AML-193 (cell line): ENCODE measurements around the gene ZNF530.

Source experiments
- DNase-seq, 2 experiments: peaks; one replicate each; lab custom pipeline; 2025; lab: John Stamatoyannopoulos, UW

ZNF530 gene

DNA sequence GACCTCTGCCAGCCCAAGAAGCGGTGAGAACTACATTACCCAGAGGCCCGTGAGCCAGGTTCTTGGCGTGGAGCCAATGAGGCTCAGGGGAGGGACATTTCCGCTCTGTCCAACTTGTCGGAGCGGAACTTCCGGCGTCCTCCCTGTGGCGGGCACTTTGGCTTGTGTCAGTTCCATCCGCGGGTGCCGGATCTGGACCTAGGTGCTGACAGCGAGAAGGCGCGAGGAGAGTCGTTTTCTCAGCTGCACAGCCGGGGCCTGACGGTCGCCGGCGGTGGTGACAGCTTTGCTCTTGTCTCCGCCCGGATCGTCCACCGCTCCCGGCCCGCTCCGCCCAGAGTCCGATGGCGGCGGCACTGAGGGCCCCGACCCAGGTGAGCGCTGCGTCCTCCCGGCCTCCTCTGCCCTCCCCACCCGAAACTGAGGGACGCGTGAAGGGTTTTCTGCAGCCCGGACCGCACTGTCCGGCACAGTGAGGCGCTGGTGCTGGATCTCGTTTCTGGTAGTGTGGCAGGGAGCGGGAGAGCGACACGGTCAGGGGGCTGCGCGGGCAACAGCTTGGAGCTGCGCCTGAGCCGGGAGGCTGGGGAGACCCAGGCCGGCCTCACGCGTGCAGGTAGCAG, at the start of gene ZNF530:
Gene ZNF530 (plus strand): TSS at position 125 of the 623 bp plus-strand sequence. CDS start 4,461 bp downstream, outside the sequence.
- peak; percentile 81 to 82 for DNase-seq

DNA sequence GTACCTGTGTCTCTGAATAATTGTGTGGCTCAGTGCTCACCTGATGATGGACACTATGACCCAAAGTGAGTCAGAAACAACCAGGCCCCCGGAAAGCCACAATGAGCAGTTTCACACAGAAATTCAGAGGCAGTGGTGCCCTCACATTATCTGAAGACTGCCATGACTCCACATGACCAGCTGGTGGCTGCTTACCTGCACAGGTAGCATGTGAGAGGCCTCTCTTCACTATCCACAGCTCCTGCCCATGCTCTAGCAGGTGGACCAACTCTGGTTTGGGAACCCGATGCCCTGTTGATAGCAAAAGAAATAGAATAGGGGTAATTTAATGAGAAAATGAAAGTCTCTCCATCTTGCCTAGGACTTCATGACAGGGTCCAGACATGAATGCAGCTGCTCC, 47.3 kb upstream of the ZNF530 start:
- DNase-seq, result no peak

DNA sequence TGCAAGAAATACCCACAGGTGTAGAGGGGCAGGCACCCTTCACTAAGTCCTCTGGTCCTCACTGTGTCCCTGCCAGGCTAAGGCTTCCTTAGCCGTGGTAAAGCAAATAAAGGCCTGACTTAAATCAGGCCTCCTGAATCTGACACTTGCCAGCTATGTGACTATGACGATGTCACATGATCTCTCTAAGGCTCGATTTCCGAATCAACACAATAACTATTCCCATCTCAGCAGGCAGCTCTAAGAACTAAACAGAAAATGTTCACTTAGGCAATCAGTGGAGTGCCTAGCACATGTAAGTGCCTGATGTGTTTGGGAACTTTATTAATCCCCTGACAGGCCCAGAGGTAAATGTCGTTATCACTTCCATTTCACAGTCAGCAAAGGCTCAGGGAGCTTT, 42.0 kb upstream of the ZNF530 start:
- no peak for DNase-seq

DNA sequence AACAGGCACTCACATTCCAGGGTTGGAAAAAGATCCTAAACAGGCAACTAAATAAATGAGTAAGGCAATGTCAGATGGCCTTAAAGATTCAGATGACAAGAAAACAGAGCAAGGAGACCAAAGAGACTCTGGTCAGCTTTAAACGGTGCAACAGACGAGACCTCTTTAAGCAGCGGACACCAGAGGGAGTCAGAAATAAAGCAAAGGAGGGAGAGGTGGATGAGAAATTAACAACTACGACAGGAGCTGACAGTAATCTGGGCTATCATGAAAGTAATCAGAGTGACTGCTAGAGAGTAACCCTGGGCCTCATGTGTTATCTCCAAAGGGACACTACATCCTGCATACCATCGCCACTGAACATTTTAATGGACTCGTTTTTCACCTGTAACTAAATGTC, 41.2 kb upstream of the ZNF530 start:
- DNase-seq, result peak in 1 of 2 experiments; percentile 19

DNA sequence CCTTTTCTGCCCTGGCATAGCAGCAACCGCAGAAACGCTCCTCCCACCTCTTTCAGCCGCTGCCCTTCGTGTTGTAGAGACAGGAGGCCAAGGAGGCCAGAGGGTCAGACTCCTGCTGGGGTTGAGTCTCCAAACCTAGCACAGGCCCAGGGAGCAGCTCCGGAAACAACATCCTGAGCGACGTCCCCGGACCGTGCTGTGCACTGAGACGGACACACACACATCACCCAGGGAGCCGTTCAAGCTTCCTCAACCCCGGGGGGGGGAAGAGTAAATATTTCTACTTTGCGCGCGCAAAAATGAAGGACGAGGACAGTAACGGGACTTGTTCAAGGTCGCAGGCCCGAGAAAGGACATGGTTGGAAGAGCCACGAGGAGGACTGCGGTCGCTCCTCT, 40.7 kb upstream of the ZNF530 start:
- DNase-seq, result peak; percentile 33 to 36

DNA sequence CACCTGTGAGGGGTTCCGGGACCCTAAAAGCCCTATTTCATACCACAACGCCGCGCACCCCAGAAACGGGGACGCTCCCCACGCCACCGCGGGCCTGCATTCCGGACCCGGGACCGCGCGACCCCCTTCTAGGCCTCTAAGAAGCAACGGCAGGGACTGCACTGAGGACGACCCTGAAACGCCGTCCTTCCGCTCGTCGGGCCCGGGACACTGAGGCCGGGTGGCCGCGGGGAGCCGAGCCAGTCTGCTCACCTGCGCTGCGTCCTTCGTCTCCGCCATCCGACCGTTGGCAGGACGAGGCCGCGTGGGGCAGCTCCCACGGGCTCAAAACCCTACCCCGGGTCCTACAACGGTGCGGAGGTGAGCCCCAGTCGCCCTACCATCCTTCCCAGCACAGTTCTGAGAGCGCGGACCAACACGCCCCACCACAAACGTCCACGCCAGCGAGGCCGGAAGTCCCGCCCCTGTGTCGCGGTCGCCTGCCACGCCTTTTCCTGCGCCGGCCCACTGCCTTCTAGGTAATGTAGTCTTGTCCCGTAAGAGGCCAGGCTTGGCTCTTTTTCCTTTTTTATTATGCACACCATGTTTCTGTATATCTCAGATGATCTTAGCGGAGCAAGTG, 40.2 kb upstream of the ZNF530 start, which contains the start of gene ZNF550:
Gene ZNF550 (minus strand): TSS at position 460 of the 622 bp plus-strand sequence. CDS start 181 bp downstream, at position 279.
- peak; percentile 72 to 79 for DNase-seq

DNA sequence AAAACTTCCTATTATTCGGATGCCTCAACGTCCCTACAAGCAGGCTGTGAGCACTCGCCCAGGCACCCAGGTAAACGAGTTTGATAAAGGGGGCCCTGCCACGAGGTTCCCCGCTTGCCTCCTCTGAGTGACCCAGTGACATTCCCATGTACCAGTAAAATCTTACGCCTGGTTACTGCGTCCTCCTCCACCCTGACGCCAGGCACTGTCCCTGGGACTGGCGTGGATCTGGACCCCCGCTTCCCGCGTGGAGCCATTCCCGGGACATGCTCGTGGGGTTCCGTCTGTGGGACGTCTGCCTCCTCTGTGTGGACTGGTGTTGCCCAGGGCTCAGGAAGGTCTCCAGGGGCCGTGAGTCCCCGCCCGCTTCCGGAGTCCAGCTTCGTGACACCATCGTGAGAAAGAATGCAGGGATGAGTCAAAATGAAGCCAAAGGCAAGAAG, 39.6 kb upstream of the ZNF530 start:
- DNase-seq, result no peak

DNA sequence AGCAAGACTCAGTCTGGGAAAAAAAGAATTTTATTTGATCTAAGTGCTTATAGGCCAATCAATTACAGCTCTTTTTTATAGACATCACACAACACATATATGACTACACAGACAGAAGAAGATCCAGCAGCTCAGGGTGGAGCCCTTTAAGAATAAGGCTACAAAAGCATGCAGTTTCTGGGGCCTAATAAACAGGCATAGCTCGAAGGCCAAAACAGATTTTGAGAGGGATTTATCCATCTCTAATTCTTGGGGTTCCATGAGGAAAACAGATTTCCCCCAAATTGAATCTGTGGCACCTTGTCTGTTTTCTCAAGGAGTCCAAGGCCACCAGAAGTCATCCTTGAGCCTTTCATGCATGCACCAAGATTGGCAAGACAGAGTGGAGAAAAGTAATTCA, 36.1 kb upstream of the ZNF530 start:
- no peak for DNase-seq

DNA sequence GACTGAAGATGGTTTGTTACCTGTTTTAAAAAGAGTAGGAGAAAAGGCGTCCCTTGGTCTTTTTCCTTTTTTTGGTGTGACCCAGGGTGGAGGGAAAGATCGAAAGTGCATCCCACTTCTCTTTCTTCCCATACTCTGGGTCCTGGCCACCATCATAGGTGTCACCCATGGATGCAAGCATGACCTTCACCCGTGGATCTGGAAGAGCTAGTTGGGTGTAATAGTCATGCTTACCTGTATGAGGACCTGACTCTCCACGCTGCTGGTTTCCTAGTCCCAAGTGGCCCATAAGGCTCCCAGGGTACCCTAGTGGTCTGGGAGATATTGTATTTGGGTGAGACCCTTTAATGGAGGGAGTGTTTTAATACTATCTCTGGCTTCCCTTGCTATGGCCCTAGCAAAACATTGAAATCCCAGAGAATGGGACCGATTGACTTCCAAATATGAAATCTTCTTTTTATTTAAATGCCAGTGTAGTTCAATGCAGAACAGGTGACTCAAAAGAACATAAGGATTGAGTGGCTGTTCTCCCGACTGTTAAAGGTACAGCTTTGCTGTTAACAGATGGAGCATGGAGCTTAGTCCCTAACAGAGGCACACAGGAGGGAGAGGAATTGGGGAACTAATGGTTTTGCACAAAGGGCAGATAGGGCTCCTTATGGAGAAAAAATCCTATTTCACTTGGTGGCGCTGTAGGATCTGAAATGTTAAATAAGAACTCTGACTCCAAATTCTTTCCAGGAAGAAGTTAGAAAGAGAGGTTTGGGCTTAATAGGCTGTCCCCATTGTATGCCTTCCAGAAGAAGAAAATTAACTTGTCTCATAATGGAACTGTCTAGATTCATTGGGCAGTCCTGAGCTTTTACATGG, 33.1 kb upstream of the ZNF530 start:
- peak; percentile 3 to 6 for DNase-seq

DNA sequence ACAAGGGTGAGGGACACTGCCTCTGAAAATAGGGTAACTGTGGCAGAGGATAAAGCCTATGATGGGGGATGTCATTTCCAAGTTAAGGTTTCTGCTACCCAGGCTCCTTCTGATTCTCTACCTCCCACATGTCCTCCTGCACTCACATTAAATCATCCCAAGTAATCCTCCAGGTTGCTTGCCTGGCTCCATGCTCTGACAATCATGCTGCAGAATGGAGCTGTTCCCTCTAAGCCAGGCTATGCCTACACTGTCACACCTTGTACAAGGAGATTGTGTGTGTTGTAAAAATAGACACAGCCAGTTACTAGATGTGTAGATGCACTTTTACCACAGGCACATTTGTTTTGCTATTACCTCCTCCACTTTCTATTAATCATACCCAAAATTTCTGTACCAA, 29.0 kb upstream of the ZNF530 start:
- DNase-seq, result no peak

DNA sequence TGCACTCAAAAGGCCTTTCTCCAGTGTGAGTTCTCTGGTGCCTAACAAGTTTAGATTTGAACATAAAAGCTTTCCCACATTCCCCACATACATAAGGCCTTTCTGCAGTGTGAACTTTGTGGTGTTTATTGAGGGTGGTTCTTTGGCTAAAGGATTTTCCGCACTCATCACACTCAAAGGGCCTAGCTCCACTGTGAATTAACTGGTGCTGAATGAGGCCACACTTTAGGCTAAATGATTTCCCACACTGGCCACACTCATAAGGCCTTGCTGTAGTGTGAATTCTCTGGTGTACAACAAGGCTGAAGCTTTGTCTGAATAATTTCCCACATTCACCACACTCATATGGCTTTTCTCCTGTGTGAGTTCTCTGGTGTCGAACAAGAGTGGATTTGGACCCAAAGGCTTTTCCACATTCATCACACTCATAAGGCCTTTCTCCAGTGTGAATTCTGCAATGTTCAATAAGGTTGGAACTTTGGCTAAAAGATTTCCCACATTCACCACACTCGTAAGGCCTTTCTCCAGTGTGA, 27.2 kb upstream of the ZNF530 start:
- no peak for DNase-seq

DNA sequence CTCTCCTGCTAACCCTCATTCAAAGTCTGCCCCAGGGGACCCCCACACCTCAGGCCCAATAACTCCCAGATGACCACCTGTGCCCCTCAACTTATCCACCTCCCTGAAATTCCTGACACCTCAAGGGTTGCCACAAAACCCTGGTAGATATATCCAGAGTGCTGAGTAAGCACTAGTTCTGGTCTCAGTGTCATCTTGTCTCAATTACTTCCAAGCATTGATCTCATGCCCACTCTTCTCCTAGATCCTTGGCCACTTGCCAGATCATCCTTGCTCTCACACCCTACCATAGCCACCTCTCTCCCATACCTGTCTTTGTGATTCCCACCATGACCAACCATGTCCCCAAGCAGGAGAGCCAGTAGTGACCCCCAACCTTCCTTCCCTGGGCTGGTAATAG, 23.0 kb upstream of the ZNF530 start:
- no peak for DNase-seq

DNA sequence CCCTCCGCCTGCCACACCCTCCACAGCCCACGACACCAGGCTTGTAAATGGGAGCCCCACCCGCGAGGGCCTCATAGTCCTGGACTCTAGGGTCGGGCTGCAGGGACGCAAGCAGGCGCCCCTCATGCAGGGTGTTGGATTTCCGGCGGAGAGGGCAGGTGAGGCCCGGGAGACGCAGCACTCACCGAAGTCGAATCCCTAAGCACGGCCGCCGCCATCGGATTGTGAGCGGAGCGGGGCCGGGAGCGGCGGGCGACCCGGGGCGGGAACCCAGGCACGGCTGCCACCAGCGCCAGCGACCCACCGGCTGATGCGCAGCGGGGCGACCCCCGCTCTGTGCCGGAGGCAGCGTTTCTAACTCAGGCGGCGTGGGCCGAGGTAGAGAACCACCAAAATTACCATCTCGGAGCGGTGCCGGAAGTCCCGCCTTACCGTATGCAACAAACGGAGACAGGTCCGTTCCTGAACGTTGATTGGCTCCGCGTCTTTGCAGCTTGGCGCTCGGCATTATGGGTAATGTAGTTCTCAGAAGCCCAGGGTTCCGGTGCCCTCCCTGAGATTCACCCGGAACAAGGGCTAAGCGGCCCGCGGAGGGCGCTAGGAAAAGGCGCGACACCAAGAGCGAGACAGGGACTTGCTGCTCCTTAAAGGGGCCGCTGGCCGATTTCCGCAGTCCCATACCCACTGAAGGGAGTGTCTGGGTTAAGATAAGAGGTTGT, 21.0 kb upstream of the ZNF530 start, which contains the start of gene ZNF416:
Gene ZNF416 (minus strand): TSS at position 425 of the 719 bp plus-strand sequence. CDS start 207 bp downstream, at position 218.
- DNase-seq, result peak; percentile 97 to 98

DNA sequence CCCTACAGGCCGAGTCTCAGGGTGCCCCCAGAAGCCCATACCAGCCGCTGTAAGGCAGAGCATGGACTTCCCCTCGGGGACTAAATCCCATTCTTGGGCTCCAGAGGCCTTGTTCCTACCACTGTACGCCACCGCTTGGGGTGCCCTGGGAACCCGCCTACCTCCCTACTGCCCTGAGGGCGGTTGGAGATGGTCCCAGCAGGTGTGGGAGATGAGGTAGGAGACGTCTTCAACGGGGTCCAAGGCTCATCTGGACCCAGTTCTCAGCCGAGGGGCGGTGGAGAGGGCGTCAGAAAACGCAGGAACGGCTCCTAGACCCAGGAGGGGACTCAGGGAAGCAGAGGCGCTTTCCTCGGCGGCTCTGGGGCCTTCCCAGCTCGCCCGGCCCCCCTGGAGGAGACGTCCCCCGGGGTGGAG, 16.6 kb upstream of the ZNF530 start:
- DNase-seq, result no peak

DNA sequence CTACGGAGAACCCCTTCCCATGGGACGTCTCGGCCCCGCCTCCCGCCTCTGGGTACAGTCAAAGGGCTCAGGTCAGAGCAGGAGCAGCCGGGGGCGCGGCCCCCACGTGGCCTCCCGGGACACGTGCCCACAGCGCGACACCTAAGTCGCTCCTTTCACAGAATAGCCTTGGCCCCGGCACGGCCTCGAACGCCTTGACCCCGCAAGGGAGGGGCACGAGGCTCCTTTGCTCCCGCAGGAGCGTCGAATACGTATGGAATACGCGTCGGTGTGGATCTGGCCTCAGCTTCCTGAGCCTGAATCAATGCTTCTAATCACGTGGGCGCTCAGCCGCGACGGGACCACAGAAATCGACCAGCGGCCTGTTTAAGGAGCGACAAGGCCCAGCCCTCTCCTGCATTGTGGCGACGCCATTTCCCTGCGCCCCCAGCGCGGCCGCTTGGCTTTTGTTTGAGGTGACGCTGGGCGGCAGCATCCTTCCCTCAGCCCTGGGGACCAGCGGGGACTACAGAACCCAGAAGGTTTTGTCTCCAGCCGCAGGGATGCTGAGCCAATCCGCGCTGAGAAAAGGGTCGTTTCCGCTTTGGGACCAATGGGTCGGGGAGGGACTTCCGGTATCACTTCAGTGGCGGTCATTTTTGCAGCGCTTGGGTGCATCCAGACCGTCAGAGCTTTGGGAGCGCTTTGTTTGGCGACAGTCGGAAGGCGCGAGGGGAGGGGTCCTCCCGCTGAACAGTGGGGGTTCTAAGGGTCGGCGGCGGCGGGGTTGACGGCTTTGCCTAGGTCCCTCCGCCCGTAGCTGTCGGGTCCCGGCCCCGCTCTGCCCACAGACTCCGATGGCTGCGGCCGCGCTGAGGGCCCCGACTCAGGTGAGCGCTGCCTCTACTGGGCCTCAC, 15.9 kb upstream of the ZNF530 start, which contains the start of gene ZIK1:
Gene ZIK1 (plus strand): TSS at position 625 of the 896 bp plus-strand sequence. CDS start 212 bp downstream, at position 837.
- no peak for DNase-seq

DNA sequence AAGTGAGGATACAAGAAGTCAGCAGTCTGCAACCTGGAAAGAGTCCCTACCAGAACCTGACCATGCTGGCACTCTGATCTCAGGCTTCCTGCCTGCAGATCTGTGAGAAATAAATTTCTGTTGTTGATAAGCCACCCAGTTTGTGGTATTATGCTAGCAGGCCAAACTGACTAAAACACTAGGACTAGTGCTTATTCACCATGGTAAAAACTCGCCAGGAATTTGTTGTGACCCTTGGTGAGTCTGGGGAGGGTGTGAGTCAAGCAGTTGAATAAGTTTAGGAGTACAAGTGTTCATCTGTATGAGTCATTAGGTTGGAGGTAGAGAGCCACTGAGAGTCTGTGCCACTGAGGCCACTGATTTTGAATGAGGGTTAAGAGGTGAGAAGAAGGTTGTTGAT, 12.2 kb upstream of the ZNF530 start:
- DNase-seq, result no peak

DNA sequence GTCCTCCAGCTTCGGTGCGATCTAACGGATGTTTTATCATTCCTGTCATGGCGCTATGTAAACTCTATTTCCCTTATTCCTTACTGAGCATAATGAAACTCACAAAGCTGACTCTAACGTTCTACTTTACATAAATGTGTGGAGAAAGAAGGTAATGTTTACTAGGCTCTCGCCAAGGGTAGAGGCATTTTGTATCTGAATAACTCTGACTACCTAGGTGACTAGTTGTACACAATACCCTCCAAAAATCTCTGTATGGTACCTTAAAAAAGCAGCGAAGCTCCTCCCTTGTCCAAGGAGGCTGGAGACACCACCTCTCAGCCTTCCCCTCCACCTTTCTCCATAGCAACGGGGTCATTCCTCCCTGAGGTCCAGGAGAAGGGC, 316 bp upstream of the ZNF530 start:
- DNase-seq, result no peak

DNA sequence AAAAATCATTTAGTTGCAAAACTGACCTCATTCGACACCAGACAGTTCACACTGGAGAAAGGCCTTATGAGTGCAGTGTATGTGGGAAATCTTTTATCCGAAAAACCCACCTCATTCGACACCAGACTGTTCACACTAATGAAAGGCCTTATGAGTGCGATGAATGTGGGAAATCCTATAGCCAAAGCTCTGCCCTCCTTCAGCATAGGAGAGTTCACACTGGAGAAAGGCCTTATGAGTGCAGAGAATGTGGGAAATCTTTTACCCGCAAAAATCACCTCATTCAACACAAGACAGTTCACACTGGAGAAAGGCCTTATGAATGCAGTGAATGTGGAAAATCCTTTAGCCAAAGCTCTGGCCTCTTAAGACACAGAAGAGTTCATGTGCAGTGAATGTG, 7.2 kb downstream of the ZNF530 start:
- no peak for DNase-seq

DNA sequence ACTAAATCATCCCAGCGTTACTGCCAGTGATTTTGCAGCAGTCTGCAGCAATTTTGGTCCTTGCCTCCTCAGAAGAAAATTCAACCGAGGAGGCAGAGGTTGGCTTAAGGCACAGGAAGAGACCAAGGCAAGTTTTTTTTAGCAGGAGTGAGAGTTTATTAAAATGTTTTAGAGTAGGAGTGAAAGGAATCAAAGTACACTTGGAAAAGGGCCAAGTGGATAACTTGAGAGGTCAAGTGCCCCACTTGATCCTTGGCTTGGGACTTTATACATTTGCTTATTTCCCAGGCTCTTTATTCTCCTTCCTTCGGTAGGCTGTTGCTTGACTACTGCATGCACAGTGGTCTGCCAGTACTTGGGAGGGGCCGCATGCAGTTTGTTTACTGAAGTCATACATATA, 11.4 kb downstream of the ZNF530 start:
- DNase-seq, result no peak

DNA sequence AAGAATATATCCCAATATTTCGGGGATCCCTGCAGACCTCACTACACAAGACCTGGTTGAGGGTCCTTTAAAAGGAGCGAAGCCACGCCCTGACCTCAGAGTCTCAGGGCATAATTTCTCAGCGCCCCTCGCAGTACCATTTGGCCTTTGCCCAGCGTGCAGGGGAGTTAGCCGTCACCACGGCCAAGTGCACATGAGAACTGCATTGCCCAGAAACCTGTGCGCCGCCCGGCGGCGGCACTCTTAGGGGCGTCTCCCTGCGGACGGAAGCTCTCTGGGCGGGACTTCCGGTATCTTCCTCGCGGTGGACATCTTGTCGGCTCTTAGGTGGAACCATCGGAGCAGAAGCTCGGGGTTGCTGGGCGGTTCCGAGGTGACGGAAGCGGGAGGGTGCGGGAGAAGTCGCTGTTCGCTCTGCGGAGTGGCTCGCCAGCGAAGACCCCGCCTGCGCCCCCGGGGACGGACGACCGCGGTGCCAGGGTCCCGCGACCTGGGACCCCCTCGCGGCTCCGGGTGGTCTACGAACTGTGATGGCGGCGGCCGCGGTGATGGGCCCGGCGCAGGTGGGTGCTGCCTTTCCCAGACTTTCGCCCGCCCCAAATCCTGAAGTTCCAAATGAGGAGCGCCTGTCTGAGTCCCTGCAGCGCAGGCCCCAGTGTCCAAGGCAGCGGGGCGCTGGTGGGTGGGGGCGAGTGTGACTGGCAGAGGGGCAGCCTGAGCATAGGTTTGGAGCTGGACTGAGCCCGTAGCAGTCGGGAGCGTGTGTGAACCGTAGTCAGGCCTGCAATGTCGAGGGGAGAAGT, 14.5 kb downstream of the ZNF530 start, which contains the start of gene ZNF134:
Gene ZNF134 (plus strand): TSS at position 302 of the 803 bp plus-strand sequence. CDS start 5,227 bp downstream, outside the sequence.
- no peak for DNase-seq
